Dermis blood vessel endothelial cell (primary cell): ENCODE data around the gene TNKS1BP1. TPM values are rescaled to one million over a fixed set of nuclear protein-coding genes. Genes with fewer than 3 reads are reported as not detected.
A peak's percentile ranks its signal among the peaks of the same experiment; 100 is the strongest.

ENCODE experiments used
- DNase-seq: peaks from one replicate; pipeline ENCODE4 v3.0.0; 2010
- total RNA-seq: library from RNA; depleted of rRNA; stranded (reverse); fragments of >200 nt; gene quantifications from 2 replicates; pipeline ENCODE4 v1.2.3, GENCODE V29; 2014

The TNKS1BP1 gene
- total RNA-seq, 1 donor from 2014 or later, result 79.6 TPM

DNA sequence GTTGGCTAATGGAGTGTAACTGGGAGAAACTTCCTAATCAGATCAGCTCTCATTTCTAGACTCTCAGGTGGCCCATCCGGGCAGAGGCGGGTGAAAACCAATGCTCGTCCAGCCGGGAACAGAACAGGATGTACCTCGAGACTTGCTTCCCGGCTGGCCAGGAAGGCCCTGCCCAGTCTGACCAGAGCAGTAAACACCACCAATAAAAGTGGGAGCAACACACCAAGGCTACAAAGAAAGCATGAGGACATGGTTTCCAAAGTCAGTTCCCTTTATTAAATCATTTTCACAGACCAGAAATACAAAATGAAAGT, 940 bp upstream of the TNKS1BP1 start:
- DNase-seq, result peak; percentile 77

DNA sequence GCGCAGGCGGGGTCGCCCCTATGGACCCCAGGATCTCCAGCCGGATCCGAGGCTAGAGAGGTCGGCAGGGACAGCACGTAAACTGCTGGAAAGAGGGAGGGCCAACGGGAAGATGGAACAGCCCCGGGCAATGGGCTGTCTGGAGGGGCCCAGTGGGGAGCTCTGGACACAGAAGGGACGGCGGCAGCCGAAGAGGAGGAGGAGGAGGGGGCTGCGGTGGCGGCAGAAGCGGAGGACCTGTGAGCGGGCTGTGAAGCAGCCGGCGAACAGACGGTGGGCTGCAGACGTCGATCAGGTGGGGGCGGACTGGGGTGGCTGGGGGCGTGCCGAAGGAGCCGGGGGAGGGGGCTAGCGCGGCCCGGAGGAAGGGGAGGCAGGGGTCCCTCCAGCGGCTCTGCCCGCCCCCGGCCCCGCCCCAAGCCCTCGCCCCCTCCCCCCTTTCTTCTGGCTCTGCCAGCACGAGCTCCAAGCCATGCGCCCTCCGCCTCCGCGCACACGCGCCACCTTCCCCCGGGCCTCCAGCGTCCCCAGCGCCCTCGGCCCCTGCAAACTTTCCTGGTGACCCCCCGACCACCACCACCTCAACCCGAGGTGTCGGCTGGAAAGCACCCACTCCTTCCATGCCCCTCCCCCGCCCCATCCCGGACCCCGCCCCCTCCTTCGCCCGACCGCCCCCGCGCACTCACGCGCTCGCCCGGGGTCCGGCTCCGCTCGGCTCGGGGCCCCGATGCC, 432 bp downstream of the TNKS1BP1 start:
- DNase-seq, result peak; percentile 55

DNA sequence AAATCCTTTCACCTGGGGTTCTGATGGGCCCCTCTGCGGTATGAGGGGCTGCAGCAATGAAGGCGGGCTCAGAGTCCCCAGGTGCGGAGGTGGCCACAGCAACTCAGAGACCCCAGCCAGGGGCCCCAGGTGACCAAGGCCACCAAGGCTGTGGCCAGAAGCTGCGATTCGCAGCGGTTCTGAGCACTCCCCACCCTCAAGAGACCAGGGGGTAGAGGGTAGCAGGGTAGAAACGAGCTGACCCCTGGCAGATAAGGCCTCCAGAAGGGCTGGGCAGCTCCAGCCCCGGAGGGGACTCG, 948 bp downstream of the TNKS1BP1 start:
- no peak for DNase-seq

DNA sequence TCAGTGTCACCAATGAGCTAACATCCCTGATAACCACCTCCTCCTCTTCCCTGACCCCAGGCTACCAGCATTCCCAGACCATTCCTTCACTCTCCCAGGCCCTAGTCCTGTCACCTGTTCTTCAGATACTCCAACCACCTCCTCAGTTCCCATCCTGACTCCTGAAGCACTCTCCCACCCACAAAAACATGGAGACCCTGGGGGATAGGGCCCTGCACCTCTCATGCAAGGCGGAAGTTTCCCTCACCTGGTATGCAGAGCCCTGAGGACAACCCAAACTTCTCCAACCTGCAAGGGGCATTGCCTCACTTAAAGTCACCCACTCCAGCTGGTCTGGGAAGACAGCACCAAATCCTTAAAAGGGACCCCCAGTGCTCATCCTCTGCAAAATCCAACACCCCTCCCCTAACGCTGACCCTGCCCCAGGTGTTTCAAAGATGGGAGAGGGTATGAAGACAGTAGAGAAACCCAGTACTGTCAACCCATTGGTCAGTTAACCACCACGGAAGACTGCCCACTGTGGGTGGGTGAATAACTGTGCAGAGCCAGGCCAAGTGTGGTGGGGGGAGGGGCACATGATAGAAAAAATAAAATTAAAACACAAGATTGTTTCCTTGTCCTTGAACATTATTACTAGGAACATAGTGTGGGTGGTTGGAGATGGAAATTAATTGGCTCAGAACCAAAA, 1.4 kb downstream of the TNKS1BP1 start:
- peak; percentile 33 for DNase-seq

DNA sequence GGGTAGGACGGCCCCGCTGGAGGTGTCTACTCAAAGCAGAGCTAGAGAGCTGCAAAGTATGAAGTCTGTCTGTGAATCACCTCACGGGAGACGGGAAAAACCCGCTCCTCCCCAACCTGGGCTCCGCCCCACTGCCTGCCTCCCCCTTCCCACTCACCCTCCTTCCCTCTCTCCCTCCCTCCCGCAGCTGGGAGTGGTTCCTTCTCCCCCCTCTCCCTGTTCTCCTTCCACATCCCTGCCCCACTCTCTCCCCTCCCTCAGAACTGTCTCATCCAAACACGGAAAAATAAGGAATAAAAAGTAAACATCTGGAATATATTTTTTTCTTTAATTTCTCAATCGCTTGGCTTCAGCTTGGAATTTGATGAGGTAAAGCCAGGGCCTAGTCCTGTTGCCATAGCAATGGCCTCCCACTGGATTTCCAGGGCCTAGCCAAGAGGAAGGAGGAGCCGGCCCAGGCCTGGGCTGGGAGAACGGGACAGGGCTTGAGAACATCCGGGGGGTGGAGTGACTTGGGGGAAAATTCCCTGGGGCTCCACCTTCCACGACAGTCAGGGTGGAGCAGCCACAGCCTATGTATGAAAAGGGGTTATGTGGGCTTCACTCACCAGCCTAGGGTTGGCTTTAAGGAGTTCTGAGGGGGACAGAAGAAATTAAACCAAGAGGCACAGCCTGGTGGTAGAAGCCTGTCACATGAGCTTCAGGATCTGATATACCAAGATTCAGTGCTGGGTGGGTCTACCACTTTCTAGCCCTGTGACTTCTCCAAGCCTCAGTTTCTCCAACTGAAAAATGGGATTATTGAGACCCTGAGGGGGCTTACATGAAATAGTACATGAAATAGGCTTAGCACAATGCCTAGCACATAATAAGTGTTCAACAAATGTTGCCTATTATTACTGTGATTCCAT, 2.2 kb downstream of the TNKS1BP1 start:
- peak; percentile 88 for DNase-seq

DNA sequence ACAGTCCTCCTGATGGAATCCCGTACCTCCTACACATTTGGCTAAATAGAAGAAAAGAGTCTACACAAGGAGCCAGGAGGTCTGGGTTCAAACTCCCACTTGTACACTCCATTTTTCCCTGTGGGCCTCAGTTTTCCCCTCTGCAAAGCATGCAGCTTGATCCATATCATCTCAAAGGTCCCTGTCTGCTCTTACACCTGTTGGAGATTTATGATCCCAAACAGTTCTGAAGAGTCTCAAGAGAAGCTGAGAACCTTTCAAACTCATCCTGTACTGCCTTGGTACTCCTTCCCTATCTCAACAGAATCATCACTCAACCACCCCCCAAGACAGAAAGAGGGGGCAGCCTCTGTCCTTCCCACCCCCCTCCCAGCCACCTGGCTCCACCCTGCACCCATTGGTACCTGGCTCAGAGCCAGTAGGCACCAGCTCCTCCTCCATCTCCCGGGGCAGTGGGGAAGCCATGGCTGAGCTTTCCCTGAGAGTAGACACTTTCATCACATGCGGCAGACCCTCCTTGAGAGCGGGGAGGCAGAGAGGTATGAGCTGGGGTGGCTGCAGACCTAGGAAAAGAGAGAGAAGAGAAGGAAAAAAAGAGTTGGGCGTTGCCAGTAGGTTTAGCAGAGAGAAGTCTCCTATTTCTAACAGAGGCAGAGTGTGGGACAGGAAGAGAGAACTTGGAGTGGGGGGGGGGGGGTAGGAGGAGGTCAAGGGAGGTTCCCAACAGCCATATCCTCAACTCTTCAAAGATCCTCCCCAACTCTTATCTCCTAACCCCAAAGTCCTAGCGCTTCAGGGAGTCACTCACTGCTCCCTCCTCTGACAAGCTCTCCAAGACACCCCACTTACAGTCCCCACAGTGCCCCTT, 3.1 kb downstream of the TNKS1BP1 start:
- no peak for DNase-seq

DNA sequence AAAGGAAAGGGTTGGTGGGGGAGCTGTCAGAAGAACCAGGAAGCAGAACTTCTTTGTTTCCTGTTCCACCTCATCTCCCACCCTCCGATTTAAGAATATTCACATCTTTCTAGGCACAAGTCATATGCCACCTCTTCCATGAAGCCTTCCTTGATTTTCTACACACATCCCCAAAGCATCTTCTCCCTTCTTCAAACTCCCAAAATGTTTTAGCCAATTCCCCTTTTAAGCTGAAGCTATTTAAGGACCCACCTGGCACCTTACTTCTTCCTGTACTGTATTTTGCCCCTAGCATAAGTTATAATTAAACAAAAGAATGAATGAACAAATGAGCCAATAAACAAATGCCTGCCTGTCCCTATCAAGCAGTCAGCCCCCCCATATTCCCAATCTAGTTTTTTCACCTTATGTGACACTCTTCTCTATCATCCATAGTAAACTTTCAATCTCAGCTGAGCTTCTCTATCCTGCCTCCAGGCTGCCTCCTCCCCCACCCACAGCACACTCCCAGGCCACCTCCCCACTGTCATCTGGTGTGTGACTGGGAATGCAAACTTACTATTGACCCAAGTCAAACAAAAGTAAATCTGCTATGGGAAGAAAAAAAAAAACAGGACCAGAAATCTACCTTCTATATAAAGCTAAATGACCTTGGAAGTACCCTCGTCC, 3.9 kb downstream of the TNKS1BP1 start:
- DNase-seq, result no peak

DNA sequence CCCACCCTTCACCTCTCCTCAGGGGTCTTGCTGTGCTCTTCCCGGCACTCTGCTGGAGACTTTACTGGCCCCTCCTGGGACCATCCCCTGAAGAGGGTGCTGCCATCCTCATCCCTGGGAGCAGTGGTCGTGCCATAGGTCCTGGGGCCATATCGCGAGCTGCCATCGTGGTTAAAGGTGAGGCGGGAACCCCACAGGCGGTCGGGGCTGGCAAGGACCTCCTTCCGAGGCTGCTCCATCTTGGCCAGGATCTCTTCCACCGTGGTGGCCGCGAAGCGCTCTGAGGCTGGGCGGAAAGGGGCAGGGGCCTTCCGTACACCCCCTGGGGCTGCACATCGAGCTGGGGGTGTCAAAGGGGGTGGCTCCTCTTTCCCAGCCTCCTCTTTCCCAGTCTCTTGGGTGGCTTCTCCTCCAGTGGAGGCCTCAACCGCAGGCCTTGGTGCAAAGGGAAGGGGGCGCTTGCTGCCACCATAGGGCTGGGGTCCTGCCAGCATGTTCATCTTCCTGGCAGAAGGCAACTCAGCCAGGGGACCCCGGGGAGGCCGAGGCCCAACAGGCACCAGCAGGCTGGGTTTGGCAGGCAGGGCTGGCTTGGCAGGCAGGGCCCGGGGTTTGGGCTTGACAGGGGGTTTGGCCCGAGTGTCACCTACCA, 4.6 kb downstream of the TNKS1BP1 start:
- DNase-seq, result no peak

DNA sequence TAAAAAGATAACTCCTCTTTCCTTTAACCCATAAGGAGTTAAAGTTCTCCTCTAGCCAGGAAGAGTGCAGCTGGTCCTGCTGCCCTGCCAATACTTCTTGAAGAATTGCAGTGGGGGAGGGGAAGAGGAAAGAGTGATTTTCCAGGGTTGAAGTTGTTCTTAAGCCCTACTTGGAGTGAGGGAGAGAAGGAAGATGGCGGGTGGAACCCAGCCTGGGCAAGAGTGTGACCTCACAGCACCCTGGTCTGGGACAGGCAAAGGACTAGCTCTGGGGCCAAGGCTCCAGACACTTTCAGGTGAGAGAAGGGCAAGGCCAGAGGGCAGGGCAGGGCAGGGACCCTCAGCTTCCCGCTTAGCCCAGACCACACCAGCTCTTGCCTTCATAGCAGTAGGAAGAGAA, 6.6 kb downstream of the TNKS1BP1 start:
- peak; percentile 48 for DNase-seq

DNA sequence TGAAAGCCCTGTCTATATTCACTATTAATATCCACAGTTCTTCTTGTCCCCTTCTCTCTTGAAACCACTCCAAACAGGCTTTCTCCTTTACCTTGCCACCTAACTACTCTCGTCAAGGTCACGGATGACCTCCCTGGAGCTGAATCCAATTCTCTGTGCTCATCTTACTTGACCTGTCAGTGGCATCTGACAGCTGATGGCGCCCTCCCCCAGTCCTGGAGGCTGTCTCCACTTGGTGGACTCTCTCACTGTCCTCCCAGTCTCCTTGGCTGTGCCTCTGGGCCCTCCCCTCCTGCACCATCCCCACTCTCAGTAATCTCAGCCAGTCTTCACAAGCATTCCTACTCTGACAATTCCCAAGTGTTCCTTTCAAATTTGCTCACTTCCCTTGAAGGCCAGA, 8.7 kb downstream of the TNKS1BP1 start:
- no peak for DNase-seq

DNA sequence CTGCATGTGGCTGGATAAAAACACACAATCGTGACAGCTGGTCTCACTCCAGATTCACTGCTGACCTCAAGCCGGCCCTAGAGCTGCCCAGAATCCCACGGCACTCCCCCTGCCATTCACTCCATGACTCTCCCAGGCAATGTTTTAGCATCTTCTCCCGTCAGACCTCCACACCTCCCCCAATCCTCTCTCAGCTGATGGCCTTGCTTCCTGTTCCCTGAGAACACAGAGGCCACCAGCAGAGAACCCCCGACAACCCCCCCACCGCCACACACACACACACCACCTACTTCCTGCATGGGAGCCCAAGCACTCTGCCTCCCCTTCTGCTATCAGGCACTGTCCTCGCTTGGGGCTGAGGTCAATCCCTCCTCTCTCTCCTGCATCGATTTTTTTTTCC, 9.3 kb downstream of the TNKS1BP1 start:
- DNase-seq, result peak; percentile 50

DNA sequence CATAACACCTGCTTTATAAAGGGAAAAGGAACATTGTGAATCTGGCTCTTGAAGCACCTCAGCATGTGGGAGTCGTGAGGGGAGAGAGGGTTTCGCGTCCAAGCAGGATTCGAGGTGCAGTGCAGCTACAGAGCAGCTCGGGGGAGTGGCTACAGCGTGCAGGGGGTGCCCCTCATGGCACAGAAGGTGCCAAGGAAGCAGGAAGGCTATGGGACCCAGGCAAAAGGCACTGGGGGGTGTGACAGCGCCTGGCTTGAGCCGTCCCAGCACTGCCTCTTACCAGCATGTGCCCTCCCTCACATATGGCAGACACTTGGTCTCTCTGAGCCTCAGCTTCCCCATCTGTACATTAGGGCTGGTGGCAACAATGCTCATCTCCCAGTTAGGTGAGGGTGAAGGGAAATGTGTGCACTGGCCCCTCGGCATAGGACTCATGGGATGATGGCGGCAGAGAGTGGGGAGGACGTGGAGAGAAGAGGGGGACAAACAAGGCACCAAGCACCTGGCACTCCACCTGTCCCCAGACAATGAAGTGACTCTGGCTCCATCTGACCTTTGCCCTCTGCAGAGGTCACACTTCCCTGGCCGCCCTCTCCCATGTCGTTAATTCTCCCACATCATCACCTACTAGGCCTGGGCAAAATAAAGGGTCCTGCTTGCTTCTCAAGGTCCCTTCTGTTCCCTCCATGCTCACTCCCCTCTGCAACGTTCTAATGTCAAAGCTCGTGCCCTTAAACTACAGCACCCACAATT, 10.4 kb downstream of the TNKS1BP1 start:
- no peak for DNase-seq

DNA sequence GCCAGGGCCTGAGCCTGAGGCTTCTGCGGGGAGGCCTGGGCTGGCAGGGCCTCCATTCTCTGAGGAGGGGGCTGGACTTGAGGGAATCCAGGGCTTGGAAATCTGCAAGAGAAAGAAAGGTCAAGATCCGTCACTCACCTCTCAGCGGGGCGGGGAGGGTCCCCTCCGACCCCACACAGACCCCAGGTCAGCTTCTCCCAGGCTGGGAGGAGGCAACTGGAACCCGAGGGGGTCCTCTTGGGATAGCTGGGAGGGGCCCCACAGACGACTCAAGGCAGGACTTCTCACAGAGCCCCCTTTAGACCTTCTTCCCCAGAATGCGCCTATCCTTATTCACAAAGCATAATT, 11.0 kb downstream of the TNKS1BP1 start:
- no peak for DNase-seq

DNA sequence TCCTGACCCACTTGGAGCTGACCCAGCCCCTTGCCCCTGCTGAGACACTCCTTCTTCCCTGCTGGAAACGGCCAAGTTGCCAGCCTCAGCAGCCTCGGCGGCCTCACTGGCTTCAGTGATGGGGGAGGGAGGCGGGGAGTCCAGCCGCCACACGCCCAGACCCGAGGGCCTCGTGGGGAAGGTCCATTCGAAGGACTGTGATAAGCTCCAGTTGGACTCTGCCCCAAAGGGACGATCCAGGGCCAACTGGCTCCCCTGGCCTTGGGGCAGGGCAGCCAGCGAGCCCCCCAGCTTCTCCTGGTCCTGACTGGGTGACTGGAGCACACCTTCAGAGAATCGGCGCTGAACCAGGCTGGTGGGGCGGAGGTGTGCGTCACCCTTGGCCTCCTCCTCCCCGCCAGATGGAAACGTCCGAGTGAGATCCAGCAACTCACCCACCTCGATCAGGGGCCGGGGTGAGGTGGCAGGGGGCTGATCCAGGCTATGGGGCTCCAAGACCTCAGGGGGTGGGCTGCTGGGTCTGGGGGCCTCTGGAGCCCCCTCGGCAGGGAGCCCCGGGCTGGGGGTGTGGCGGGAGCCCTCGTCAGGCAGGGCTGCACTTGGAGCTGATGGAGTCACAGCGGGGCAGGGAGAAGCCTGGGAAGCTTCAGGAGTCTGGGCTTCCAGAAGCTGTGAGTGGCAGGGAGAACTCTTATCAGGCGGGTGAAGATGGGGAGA, 11.5 kb downstream of the TNKS1BP1 start:
- DNase-seq, result no peak

DNA sequence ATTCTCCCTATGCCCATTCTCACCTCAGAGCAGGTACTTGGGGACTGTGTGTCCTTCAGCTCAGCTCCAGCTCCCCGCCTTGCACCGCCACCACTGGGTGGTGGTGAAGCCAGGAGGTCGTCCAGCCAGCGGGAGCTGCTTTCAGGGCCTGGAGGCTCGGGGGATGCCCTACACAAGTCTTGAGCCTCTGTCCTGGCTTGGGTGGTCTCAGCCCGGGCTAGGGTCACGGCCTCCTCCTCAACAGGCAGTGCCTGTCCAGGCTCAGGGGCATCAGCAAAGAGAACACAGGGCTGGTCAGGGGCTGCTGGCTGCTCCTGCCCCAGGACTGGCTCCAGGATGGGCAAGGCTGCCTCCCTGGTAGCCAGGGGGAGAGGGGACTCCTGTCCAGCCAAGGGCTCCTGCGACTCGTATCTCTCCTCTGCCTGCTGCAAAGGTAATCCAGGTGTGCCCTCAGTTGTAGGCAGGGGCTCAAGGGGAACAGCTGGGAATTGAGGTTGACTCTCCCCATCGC, 12.2 kb downstream of the TNKS1BP1 start:
- DNase-seq, result no peak

DNA sequence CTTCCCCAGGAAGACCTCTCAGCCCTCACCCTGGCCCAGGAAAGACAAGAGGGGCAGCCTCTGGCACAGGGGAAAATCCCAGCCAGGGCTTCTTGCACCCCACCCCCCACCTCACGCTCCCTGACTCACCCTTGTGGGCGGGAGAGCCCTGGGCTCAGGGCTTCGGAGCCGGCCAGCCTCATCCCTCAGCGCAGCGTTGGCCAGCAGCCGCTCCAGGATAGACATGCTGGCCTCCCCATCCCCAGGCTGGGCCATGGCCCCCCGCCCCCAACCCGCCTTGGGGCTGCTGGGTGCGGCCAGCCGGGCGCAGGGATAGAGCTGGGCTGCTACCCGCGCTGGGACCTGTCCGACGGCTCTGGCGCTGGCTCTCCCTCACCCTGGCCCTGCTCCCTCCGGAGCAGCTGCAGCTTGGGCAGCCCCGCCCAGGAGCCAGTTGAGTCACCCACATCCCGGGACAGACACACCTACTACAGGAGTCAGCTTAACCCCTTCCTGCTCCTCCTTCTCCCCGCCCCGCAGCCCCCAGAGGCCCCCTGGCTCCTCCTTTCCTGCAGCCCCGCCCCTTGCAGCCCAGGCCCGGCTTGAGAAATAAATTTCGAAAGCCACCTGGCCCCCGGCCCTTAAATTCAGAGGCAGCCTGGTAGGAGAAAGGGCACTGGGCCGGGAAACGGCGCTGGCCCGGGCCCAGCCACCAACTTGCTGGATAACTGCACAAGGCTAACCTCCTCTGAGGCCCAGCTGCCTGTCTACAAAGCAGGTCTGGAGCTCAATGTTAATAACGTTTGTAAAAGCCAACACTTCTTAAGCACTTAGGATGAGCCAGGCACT, 13.4 kb downstream of the TNKS1BP1 start:
- DNase-seq, result peak; percentile 96

DNA sequence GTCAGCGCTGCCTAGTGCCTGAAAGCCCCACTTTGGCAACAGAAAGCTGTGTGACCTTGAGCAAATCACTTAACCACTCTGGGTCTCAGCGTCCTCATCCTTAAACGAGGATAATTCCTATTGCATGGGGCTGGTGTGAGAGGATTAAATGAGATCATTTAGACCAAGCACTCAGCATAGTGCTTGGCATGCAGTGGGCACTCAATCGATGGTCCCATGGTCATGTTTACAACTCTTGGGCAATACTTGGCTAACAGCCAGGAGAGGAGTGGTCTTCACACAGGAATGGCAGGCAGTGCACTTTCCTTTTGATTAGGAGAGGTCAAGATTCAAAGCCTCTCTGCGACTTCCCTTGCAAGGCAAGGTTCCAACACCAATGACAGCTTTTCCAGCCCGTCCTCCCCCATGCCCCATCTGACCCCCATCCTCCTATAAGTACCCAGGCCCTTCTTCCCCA, 14.1 kb downstream of the TNKS1BP1 start:
- peak; percentile 60 for DNase-seq

DNA sequence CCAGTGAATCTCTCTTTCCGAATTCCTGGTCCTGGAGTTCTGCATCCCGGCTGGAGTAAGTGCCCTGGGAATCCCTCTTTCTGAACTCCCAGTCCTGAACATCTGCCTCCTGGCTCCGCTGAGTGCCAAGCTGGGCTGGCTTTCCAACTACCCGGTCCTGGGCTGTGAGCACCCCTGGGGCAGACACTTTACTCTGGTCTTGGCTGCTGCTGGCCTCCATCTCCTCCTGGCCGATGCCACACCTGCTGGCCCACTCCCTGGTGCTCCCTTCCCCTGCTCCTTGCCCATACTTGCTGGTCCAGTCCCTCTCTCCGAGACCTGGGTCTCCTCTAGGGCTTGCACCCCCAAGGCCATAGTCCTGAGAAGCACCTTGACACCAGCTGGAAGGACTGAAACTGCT, 14.7 kb downstream of the TNKS1BP1 start:
- no peak for DNase-seq
